Endometrial microvascular endothelial cells (primary cell): ENCODE data around the gene ESRRA. TPM values are rescaled to one million over a fixed set of nuclear protein-coding genes. Genes with fewer than 3 reads are reported as not detected.

Source experiments
- in situ Hi-C: cut with HindIII; loops from 2 replicates; pipeline ENCODE4 v1.10.0; 2017; ENCODE audit warnings: low sequenced_read_pairs, low pct_unique_long_range_greater_than_20kb; ENCODE audit errors: inconsistent ontology term
- total RNA-seq: library from RNA; depleted of rRNA; stranded (reverse); fragments of >200 nt; gene quantifications from one replicate; pipeline ENCODE4 v1.2.3, GENCODE V29; 2015; ENCODE audit errors: inconsistent ontology term

The ESRRA gene
- total RNA-seq, result 44.8 TPM

DNA sequence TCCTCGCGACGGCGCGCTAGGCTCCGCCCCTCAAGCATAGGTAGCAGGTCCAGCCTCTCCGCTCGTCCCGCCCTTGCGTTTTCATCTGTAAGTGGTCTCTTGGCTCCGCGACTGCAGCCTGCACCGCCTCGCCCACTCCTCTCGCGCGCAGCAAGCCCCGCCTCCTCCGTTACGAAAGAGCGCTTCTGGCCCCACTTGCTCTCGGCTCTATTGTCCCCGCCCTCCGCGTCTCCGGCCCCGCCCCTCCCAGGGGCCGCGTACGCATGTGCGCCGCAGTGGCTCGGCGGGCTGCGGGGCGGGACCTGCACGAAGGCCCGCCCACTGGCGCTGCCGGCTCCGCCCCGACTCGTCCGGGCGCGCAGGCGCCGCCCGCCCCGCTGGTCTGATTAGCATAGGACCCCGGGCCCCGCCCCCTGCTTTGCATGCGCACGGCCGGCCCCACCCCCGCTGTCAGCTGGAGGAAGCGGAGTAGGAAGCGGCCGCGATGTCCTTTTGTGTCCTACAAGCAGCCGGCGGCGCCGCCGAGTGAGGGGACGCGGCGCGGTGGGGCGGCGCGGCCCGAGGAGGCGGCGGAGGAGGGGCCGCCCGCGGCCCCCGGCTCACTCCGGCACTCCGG is at the start of gene ESRRA:
Gene ESRRA, plus strand, starts transcription at position 450 of the 616 bp plus-strand sequence. CDS start 1,656 bp downstream, outside the sequence.
- in situ Hi-C loops, result no loop called here

DNA sequence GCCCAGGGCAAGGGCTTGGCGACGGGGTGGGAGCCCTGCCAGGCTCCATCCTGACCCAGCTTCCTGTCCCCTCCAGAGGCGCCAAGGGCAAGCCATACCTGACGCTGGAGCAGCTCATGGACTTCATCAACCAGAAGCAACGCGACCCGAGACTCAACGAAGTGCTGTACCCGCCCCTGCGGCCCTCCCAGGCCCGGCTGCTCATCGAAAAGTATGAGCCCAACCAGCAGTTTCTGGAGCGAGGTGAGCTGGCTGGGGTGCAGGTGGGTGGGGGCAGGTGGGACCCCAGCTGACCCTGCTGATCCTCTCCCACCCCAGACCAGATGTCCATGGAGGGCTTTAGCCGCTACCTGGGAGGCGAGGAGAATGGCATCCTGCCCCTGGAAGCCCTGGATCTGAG is 49.0 kb upstream of the ESRRA start:
- in situ Hi-C loops, result no loop called here

DNA sequence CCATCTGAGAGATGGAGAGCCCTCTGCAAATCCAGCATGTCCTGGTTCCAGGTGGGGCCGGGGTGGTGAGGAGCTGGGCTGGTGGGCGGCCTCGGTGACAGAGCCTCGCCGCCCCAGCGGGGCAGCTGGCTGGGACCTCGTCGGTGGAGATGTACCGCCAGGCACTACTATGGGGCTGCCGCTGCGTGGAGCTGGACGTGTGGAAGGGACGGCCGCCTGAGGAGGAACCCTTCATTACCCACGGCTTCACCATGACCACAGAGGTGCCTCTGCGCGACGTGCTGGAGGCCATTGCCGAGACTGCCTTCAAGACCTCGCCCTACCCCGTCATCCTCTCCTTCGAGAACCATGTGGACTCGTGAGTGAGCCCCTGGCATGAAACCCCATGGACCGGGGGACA is 47.0 kb upstream of the ESRRA start:
- in situ Hi-C loops, result no loop called here

DNA sequence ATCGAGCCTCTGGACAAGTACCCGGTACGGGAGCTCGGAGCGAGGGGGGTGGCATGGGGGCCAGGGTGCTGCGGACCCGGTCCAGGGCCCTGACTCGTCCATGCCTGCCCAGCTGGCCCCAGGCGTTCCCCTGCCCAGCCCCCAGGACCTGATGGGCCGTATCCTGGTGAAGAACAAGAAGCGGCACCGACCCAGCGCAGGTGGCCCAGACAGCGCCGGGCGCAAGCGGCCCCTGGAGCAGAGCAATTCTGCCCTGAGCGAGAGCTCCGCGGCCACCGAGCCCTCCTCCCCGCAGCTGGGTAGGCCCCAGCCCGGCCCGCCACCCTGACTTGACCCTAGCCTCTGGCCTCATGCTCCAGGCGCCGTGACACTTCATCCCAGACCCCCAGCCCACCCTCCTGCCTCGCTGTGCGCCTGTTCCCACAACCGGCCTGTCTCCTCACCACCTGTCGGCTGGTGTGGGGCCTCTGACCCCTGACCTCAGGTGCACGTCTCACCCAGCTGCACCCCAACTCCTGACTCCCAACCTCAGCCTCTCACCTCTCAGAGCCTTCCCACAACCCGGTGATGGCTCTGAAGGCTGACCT is 46.3 kb upstream of the ESRRA start:
- in situ Hi-C loops, result no loop called here

DNA sequence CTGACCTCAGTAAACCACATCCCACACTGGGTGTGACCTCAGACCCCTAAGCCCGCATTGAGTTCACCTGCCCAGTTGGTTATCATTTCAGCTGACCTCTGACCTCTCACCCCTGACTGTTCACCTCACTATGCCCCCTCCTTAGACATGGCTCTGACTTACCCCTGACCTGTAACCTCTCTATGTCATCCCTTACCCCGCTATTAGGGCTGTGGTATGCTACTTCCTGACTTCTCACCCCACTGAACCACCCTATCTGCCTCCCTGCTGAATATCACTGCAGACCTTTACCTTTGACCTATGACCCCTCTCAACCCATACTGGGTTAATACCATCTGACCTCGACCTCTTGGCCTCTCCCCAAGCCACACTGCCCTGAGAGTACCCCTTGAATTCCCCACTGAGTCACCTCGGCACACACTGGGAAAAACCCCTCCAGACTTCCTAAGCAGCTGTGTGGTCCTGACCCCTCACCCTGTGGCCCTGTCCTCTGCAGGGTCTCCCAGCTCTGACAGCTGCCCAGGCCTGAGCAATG is 45.7 kb upstream of the ESRRA start:
- in situ Hi-C loops, result no loop called here

DNA sequence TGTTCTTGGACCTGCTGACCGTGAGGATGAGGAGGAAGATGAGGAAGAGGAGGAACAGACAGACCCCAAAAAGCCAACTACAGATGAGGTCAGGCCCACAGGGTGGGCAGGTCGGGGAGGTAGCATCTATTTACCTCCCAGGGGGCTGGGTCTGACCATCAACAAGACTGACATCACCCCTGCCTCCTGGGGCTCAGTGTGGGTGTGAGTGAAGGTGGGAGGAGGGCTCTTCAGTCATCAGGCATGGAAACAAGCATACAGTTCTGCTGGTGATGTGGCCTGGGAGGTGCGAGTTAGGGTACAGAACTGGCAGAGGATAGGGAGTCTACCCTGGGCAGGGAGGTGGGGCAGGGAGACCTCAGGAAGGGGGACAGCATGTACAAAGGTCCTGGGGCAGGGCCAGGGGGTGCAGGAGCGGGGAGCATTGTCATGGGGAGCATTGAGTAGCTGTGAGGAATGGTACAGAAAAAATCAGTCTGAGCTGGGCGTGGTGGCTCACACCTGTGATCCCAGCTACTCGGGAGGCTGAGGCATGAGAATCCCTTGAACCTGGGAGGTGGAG is 45.1 kb upstream of the ESRRA start:
- in situ Hi-C loops, result no loop called here

DNA sequence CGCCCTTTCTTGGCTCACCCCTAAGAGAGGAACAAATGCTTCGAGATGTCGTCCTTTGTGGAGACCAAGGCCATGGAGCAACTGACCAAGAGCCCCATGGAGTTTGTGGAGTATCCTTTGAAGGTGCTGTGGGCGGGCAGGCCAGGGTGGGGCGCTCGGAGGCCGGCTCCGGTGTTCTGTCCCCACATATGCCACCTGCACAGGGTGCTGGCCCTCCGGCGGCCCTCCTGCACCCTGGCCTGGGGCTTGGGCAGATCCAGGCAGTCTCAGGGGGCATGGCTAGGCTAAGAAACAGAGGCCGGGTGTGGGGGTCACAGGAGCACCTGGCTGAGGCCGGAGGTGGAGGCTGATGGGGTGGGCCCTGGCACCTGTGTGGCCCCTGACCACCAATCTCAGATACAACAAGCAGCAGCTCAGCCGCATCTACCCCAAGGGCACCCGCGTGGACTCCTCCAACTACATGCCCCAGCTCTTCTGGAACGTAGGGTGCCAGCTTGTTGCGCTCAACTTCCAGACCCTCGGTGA is 43.7 kb upstream of the ESRRA start:
- in situ Hi-C loops, result no loop called here

DNA sequence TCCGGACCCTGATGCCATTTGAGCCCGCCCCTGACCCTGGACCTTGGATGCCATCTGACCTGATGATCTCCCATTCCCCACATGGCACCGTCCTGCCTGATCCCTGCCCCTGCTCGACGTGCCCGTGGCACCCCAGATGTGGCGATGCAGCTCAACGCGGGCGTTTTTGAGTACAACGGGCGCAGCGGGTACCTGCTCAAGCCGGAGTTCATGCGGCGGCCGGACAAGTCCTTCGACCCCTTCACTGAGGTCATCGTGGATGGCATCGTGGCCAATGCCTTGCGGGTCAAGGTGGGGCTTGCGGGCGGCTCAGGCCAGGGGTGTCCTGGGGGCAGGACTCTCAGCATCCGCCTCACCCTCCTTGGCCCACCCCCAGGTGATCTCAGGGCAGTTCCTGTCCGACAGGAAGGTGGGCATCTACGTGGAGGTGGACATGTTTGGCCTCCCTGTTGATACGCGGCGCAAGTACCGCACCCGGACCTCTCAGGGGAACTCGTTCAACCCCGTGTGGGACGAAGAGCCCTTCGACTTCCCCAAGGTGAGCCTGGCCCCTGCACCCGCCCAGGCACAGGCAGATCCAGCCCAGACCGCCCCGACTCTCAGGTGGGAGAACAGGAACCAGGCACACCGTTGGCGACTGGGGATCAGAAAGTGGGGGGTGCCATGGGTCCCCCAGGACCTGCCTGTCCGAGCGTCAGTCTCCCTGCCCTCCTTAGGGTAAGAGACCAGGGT is 42.9 kb upstream of the ESRRA start:
- in situ Hi-C loops, result no loop called here

DNA sequence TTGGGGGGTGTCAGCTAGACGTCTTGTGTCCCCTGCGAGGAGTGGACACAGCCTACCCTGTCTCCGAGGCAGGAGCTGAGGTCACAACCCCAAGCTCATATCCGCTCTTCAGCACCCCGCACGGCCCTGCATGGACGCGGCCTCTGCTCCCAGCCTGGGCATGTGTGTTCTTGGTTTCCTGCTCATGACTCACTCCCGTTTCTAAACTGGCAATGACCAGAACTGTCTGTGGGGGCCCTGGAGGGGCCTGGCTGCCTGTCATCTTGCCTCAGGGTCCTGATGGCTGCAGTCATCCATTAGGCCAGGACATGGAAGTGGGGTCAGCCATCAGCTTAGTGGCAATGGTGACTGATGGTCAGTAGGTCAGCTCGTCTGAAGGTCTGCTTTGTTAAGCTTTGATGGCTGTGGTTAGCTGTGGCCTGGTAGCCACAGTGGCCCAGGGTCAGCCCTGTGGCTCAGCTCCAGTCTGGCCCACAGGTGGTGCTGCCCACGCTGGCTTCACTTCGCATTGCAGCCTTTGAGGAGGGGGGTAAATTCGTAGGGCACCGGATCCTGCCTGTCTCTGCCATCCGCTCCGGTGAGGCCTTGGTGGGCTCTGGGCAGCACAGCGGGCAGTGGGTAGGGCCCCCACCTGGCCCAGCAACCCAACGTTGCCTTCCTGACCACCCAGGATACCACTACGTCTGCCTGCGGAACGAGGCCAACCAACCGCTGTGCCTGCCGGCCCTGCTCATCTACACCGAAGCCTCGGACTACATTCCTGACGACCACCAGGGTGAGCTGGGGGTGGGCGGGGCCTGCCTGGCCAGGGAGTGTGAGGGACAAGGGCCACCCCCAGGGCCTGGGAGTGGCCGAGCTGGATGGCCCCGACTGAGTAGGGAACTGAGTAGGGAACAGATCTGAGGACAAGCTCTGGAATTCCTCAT is 42.0 kb upstream of the ESRRA start:
- in situ Hi-C loops, result no loop called here

DNA sequence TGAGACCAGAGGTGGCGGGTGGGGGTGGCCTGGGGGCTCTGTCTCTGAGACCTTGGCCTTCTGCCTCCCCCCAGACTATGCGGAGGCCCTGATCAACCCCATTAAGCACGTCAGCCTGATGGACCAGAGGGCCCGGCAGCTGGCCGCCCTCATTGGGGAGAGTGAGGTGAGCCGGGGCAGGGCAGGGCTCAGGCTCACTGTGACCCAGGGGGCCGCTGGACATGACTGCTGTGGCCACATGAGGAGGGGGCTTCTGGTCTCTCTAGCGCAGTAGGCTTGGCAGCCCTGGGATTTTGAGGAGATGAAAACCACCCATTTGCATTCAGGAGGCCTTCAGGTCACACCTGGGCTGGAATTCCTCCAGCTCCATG is 41.4 kb upstream of the ESRRA start:
- in situ Hi-C loops, result no loop called here

DNA sequence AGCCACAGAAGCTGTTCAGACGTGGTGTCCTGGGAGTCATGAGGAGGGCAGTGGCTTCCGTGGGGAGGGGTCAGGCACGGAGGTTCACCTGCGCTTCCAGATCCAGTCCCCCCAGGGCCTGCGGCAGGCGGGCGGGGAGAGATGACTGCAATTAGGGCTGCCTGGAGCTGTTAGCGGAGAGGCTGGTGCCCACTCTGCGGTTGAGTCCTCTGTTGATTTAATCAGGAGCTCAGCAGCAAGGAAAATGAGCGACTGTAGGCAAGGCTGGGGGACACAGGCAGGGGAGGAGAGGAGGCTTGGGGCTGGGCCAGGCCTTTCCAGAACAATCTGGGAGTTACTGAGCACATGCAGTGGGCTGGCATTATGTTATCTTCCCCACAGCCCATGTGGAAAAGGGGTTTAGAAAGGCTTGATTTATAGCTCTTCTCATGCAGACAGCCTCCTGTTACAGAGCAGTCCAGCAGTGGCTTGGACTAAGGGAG is 40.9 kb upstream of the ESRRA start:
- in situ Hi-C loops, result no loop called here

DNA sequence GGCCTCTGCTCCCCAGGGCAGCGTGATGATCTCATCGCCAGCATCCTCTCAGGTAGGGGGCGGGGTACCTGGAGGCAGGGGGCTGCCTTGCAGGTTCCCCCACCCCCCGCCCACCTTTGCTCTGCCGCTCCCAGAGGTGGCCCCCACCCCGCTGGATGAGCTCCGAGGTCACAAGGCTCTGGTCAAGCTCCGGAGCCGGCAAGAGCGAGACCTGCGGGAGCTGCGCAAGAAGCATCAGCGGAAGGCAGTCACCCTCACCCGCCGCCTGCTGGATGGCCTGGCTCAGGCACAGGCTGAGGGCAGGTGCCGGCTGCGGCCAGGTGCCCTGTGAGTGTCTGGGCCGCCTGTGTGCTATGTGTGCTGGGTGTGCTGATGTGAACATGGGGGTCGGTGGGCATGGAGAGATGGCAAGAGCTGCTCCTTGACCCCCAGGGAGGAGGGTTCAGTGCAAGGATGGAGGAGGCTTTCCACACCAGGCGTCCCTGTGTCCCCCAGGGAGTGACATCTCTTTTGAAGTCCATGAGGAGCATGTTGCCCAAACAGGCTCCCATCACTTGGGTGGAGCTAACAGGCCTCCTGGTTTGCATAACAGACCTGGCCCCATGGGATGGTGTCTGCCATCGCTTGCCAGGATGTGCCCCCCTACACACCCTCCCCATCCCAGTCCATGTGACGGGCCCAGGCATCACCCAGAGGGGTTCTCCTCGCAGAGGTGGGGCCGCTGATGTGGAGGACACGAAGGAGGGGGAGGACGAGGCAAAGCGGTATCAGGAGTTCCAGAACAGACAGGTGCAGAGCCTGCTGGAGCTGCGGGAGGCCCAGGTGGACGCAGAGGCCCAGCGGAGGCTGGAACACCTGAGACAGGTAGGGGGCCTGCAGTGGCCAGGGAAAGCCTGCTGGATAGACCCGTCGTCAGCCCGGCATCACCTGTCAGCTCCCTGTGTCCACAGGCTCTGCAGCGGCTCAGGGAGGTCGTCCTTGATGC is 39.9 kb upstream of the ESRRA start:
- in situ Hi-C loops, result no loop called here

DNA sequence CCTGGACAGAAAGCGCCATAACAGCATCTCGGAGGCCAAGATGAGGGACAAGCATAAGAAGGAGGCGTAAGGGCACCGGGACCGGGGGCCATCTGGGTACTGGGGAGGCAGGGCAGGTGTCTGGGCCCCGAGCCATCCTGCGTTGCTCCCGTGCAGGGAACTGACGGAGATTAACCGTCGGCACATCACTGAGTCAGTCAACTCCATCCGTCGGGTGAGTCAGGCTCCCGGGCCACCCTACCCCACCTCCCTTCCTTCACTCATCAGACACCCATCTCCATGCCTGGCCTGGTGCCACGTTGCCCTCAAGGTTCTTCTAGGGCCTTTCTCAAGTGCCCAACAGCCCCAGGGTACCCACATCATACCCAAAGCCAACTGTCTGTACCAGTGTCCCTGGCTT is 39.0 kb upstream of the ESRRA start:
- in situ Hi-C loops, result no loop called here

DNA sequence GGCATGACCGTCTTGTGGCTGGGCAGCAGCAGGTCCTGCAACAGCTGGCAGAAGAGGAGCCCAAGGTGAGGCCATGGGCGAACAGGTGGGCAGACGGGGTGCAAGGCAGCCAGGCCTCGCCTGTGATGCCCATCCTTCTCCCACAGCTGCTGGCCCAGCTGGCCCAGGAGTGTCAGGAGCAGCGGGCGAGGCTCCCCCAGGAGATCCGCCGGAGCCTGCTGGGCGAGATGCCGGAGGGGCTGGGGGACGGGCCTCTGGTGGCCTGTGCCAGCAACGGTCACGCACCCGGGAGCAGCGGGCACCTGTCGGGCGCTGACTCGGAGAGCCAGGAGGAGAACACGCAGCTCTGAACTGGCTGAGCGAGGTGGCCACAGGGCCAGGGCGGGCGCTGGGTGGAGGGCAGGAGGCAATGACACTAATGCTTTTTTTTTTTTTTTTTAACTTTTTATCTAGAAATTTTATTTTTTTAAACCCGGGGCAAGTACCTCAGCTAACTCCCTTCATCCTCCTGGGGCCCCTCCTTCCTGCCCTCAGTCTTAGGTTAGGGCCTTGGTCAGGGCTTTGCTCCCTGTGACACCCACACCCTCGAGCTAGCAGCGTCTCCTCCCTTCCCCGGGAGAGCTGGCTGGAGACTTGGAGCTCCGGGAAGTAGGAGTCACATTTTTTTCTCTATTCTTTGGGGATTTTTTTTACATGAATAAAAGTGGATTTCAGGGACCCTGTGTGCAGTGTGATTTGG is 37.9 kb upstream of the ESRRA start:
- in situ Hi-C loops, result no loop called here

DNA sequence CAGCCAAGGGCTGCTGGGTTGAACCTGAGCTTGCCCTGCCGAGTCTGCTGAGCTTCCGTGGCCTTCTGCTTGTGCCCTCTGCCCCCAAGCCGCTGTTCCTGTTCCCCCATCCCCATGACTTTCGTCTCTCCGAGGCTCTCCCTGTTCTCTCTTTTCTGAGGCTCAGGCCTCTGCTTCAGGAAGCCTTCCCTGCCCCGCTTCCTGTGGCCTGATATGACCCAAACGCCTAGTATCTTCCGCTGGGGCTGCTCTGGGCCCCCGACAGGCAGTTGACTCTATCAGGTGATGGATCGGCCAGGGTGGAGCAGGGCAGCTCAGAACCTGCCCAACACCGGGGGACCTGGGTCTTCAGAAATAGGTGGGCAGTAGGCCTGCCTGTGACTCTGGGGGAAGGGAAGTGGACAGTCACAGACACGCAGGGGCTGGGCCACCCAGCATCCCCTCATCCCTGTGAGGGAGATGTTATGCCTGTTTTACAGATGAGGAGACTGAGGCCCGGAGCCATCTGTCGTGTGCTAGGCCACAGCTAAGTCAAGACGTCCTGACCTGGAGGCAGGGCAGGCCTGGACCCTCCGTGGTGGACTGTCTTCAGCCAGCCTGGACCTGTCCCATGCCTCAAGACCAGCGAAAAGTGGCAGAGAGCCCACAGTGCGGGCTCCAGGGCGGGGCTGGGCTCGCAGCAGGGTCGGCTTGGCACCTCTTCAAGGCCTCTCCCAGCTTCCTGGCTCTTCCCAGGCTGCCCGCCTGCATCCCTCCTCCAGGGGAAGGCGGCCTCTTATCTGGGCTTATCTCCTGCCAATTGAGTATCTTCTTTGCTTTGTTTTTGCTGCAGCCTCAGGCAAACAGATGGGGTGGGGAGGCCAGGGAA is 37.1 kb upstream of the ESRRA start:
- in situ Hi-C loops, result no loop called here
